NCI-H128 (cell line): ENCODE data around the gene ANKRD33B.
"Not testable (repeated sequence)": the region's sequence is repeated elsewhere in the genome, so short reads cannot be mapped to it uniquely, and the experiment has no call there.

Source experiments
- DNase-seq: peaks from one replicate; lab custom pipeline; 2025; ENCODE audit not compliant: unreplicated experiment; lab: John Stamatoyannopoulos, UW

The ANKRD33B gene

DNA sequence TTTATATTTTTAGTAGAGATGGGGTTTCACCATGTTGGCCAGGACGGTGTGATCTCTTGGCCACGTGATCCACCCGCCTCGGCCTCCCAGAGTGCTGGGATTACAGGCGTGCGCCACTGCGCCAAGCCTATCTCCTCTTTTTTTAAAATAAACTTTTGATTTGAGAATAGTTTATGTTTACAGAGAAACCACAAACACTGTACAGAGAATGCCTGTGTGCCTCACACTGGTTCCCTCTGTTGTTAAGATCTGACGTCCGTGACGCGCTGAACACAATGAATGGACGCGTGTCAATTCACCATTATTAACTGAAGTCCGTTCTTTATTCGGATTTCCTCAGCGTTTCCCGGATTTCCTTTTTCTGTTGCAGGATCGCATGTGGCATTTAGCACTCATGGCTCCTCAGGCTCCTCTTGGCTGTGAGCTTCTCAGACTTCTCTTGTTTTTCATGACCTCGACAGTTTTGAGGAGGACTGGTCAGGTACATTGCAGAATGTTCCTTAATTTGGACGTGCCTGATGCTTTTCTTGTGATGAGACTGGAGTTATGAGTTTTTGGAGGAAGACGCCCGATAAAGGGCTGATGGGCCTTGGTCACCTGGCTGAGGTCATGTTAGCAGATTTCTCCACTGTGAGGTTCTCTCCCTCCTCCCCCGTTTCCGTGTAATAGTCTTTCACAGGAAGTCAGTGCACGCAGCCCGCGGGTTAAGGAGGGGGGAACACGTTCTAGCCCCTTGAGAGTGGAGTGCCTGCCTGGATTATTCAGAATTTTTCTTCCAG lies 69.6 kb downstream of the ANKRD33B start:
- DNase-seq = no peak

DNA sequence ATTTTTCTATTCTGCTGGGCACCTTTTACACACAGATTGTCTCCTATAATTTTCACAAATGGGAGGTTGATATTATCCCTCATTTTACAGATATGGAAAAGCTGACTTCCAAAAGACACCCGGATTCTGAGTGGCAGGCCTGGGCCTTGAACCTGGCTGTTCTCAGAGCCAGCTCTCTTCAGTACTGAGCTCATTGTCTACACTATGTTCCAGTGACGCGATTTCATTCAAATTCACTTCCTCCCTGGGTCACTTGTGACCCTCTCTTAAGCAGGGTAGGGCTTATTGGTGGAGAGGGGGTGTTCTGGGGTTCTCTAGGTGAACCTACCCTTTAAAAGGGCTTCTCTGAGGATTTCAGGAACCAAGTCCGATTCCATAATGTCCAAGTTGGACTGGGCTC lies 70.2 kb downstream of the ANKRD33B start:
- DNase-seq = no peak

DNA sequence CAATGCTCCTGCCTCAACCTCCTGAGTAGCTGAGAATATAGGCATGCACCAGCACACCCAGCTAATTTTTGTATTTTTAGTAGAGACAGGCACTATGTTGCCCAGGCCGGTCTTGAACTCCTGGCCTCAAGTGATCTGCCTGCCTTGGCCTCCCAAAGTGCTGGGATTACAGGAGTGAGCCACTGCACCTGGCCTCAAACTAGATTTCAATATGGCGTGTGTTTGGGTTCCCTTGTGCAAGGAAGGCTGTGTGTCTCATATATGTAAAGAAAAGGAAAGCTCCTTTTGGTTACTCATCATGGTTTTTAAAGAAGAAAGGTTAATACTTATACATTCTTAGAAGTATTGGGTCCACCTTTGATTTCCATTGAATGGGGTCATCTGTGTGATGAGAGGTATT lies 70.7 kb downstream of the ANKRD33B start:
- DNase-seq = no peak

DNA sequence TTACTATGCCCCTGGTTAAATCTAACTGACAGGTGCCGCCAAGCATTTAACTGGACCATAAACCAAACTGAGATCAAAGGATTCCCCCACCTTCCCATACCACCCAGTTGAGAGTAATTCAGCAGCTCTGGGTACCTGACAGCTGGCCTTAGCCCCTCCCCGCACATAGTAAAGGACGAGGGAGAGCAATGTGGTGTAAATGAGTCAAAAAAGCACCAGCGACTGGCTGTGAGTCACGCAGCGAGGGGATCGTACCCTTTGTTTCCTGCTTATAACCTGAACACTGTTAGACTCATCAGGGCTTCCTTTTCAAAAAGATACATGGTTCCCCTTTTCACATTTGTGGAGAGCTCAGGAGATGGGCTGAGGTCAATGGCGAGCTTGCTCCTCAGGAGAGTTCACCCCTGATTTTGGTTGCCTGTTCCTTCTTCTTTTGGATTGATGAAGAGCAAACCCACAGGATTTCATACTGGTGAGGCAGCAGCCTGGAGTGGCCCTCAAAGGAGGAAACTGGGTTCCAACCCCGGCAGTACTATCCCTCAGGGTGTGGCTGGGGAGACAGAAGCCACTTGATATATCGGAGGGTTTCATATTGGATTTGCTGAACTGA lies 71.5 kb downstream of the ANKRD33B start:
- DNase-seq = no peak

DNA sequence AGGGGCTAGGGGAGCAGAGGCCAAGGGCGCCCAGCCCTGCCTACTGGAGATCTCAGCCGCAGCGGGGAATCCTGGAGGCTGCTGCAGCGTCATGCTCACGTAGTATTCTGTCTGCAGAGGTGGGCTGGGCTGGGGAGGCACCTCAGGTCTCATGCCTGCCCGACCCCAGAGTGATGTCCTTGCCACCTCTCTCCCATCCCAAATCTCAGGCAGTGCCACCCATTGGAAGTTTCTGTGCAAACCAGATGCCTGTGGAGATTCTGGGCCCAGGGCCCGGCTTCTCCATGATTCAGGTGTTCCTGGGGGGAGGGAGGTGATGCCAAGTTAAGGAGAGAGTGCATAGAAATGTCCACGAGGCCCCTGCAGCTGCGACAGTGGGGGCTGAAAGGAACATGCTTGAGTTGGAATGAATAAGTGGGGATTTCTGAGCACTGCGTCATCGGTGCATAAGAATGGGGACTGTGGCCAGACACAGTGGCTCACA lies 72.0 kb downstream of the ANKRD33B start:
- no peak for DNase-seq

DNA sequence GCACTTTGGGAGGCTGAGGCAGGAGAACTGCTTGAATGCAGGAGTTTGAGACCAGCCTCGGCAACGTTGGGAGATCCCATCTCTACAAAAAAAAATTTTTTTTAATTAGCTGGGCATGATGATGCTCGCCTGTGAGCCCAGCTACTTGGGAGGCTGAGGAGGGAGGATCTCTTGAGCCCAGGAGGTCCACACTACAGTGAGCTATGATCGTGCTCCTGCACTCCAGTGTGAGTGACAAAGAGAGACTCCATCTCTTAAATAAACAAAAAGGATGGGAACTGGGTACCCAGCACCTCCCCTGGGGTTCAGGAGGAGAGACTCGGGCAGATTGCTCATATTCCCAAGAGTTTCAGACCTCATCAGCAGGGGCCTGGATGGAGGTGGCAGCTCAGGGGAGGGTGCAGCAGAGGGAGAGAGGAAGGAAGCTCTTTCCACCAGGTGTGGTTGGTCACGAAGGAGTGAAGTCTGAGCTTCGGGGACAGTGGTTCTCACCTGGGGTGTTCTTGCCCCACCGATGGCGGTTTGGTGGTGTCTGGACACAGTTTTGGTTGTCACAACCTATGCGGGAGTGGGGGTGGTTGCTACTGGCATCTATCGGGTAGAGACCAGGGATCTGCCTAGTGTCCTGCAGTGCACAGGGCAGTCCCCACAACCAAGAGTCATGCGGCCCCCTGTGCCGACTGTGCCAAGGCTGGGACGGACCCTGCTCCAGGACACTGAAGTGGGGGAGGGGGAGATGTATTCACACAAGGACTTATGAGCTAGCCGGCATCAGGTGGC lies 72.7 kb downstream of the ANKRD33B start:
- DNase-seq = no peak

DNA sequence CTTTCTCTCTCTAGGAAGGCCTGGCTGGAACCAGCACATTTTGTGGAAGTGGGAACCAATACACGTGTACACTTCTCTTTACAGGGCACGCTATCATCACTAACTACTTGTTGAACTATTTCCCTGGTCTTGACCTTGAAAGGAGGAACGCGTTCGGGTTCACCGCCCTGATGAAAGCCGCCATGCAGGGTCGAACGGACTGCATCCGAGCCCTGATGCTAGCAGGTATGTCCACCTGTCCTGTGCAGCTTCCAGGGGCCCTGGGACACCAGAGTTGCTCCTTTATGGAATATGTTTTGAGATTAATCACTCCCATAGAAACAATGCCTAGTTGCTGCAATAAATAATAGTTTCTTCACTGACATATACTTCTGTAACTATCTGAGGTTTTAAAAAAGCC lies 74.1 kb downstream of the ANKRD33B start:
- DNase-seq = no peak

DNA sequence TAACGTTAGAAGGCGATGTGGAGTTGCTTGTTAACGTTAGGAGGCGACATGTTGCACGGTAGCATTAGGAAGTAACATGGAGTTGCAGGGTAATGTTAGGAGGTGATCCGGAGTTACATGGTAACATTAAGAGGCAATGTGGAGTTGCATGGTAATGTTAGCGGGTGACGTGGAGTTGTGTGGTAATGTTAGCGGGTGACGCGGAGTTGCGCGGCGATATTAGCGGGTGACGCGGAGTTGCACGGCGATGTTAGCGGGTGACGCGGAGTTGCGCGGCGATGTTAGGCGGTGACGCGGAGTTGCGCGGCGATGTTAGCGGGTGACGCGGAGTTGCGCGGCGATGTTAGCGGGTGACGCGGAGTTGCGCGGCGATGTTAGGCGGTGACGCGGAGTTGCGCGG lies 74.9 kb downstream of the ANKRD33B start:
- DNase-seq = not testable (repeated sequence)

DNA sequence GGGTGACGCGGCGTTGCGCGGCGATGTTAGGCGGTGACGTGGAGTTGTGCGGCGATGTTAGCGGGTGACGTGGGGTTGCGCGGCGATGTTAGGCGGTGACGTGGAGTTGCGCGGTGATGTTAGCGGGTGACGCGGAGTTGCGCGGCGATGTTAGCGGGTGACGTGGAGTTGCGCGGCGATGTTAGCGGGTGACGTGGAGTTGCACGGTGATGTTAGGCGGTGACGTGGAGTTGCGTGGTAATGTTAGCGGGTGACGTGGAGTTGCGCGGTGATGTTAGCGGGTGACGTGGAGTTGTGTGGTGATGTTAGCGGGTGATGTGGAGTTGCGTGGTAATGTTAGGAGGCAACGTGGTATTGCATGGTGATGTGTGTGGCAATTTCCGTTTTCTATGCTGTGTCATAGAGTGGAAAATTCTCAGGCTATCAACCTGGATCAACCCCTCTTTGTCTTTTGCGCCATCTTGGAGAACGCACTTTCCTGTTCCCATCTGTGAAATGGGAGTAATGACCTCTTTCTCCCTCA lies 76.0 kb downstream of the ANKRD33B start:
- no peak for DNase-seq

DNA sequence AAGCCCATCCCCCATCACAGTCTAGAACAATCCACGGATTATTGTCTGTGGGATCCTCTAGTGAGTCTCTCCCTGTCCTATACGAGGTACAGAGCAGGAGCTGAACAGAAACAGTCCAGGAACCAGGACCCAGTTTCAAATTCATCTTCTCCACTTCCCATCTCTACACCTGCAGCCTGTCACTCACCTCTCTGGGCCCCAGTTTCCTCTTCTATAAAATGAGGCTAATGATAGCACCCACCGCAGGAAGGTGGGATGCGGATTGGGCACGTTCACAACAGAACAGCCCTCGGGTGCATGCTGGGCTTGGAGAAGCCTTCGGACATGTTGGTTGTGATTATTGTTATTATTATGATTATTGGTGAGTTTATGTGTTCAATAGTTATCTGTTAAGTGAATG lies 78.5 kb downstream of the ANKRD33B start:
- DNase-seq = no peak

DNA sequence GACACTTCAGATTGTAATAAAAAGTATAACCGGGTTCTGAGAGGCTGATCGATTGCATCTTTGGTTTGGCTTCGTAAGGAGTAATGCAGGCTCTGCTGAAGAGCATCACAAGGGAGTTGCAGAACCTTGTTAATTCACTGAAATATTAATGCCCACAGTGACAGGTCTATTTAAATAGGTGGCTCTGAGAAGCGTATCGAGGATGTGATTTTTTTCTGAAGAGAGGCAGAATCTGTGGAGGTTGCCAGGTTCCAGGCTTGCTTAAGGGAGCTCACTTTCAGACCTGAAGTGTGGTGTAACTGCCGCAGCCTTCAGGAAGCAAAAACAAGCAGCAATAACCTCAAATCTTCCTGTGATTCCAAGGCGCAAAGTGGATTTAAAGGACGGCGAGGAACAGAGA lies 80.3 kb downstream of the ANKRD33B start:
- no peak for DNase-seq

DNA sequence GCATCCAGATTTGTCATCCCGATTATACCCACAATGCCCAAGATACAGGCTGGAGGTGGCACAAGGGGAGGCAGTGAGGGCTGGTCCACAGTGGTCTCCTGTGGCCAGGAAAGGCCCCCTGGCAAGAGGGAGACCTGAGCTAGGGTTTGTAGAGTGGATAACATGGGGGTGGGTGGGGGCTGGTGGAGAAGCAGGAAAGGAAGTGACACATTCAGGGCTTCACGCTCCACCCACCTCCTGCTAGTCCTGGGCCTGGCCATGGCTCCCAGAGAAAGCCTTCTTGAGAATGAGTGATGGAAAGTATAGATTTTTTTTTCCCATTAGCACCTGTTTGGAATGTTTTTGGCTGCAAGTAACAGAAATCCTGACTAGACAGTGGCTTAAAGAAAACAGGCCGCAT lies 81.3 kb downstream of the ANKRD33B start:
- no peak for DNase-seq

DNA sequence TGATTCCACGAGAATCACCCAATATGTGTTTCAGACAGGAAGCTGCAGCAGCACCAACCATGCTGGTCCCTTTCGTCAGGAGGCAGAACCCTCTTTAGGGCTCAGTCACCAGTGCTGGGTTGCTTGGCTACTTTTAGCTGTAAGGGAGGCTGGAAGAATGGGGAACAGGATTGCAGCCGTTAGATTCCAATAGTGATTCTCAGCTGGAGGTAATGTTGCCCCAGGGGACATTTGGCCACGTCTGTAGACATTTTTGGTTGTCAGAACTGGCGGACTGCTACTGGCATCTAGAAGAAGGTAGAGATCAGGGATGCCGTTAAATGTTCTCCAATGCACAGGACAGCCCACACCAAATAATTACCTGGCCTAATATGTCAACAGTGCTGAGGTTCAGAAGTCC lies 81.8 kb downstream of the ANKRD33B start:
- no peak for DNase-seq

DNA sequence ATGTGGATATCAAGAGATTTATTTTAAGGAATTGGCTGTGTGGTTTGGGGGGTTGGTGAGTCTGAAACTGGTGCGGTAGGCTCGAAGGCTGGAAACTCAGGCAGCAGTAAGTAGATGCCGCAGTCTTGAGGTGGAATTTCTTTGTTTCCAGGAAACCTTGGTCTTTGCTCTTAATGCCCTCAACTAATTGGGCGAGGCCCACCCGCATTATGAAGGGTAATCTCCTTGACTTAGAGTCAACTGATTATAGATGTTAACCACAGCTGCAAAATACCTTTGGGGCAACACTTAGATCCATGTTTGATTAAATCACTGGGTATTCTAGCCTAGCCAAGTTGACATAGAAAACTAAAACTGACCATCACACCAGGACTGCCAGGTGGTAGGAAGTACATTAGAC lies 83.8 kb downstream of the ANKRD33B start:
- DNase-seq = no peak

DNA sequence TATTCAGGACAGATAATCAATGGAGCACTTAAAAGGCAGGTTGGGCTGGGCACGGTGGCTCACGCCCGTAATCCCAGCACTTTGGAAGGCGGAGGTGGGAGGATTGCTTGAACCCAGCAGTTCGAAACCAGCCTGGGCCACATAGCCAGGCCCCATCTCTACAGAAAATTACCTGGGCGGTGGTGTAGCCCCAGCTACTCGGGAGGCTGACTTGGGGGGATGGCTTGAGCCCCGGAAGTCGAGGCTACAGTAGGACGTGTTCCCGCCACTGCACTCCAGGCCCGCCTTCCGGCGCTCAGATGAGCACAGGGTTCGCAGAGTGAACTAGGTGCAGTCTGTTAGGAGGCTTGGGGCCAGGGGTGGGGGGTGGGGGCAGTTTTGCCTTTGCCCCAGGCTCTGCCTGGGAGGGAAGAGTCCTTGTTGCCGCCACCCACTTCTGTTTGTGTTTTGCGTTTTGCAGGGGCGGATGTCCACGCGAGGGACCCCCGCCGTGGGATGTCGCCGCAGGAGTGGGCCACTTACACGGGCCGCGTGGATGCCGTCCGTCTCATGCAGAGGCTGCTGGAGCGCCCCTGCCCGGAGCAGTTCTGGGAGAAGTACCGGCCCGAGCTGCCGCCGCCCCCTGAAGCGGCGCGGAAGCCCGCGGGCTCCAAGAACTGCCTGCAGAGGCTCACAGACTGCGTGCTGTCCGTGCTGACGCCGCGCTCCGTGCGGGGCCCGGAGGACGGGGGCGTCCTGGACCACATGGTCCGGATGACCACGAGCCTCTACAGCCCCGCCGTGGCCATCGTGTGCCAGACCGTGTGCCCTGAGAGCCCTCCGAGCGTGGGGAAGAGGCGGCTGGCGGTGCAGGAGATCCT lies 85.2 kb downstream of the ANKRD33B start:
- DNase-seq = no peak

DNA sequence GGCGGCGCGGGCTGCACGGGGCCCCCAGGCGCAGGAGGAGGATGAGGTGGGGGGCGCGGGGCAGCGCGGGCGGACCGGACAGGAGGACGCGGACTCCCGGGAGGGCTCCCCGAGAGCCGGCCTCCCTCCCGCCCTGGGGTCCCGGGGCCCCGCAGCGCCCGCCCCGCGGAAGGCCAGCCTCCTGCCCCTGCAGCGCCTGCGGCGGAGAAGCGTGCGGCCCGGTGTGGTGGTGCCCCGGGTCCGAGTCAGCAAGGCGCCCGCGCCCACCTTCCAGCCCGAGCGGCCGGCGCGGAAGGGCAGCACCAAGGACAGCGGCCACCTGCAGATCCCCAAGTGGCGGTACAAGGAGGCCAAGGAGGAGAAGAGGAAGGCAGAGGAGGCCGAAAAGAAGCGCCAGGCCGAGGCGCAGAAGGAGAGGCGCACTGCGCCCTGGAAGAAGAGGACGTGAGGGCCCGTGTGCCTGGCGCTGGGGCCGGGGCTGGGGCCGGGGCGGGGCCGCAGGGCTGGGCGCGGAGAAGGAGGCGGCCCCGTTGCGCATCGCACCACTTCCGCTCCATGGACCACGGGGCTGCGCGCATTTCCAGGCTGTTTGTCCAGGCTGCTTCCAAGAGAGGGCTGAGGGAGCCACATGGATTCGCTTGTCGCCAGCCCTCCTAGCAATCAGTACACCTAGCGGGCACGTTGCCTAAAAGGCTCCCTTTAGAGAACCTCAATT lies 86.0 kb downstream of the ANKRD33B start:
- DNase-seq = no peak

DNA sequence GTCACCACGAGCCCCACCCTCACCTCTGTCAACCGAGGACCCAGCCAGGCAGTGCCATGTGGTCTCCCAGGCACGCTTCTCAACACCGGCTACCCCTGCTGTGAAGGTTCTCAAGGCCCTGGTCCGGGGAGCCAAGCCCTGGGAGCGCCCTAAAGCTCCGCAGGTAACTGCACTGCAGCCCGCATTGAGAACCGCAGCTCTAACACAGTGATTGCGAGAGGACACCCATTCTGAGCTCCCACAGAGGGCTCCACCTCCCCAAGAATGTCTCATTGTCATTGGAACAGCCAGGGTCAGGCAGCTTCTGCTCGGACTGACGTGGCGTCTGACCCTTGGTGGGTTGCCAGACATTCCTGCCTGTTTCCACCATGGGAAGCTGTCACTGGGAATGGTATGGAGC lies 88.3 kb downstream of the ANKRD33B start:
- no peak for DNase-seq

DNA sequence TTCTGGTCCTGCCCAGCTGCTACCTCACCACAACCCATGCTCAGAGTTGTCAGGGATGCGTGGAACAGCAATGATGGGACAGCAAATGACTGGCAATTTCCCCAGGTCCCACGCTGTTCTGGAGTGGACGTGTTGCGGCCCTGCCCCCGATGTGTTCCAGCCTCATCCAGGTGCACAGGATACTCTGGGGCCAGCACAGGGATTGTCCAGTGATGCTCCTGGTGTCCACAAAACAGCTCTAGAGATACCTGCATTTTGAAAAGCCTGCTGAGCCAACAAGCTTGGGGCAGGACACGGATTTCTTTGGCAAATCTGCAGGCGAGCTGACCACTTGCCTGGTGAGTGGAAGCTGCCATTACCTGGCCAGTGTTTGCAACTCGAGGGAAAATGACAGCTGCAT lies 88.7 kb downstream of the ANKRD33B start:
- no peak for DNase-seq

DNA sequence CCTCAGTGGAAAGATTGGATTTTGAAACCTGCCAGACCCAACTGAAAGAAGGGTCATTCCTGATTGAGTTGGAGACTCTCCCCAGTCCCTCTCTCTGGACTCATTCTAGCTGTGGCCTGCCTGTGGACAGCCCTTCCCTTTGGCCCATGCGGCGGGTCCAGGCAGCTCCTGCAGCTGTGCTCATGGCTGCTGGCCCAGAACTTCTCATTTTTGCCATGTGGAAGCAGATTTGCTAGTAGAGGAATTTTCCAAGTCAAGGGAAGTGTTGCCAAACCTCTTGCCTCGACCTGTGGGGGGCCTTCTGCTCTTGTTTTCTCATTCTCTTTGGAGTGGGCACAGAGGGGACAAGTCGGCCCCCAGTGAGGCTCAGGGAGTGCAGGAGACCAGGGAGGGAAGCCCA lies 89.2 kb downstream of the ANKRD33B start:
- DNase-seq = no peak

DNA sequence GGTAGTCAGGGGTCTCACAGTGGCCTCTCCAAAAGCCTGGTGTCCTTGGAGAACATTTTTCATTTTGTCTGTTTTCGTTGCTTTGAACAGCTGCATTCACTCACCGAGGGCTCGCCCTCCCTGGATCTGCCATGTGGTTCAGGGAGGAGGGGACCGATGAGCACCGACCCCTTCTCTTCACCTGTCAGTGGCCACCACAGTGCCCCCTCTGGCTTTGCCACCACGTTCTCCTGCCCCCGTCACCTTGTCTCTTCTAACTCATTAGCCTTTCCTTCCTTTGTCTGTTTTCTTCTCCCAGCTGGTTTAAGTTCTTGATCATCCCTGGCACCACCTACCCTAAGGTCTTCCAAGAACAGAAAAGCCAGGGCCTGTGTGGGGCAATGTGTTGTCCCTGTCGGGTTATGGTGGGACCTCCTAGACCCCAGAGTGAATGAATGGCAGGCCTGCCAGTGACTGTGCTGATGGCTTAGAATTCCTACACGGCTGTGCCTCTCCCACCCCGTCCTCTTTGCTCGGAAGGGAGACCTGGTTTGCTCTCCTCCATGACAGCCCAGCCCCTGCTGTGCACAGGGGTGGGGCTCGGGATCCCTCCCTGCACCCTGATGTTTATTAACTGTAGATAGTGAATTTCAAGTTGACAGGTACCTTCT lies 90.0 kb downstream of the ANKRD33B start:
- no peak for DNase-seq
